Testis (tissue), 2 donors: Measurements from ENCODE around the gene GABRP.

Source experiments
- POLR2A ChIP-seq: fragments of 450-650 bp; IDR thresholded peaks from one replicate; pipeline ENCODE4 v1.6.1; 2017; ENCODE audit warnings: antibody characterized with exemption, mild to moderate bottlenecking, moderate library complexity
- TF ChIP-seq, protein P1 (sequence below), 3 experiments: fragments of 450-650 bp in 2 of 3; fragments of 200-600 bp in 1 of 3; sonication (generic) in 1 of 3; IDR thresholded peaks; one replicate each; pipeline ENCODE4 v1.5.1; 2016 to 2019; ENCODE audit warnings: antibody characterized with exemption in 3 of 3, mild to moderate bottlenecking in 2 of 3, moderate library complexity in 1 of 3

GRCh38 chr5:170753311-170753710 lies 30.2 kb upstream of the GABRP start:
- TF ChIP-seq, protein P1, sequence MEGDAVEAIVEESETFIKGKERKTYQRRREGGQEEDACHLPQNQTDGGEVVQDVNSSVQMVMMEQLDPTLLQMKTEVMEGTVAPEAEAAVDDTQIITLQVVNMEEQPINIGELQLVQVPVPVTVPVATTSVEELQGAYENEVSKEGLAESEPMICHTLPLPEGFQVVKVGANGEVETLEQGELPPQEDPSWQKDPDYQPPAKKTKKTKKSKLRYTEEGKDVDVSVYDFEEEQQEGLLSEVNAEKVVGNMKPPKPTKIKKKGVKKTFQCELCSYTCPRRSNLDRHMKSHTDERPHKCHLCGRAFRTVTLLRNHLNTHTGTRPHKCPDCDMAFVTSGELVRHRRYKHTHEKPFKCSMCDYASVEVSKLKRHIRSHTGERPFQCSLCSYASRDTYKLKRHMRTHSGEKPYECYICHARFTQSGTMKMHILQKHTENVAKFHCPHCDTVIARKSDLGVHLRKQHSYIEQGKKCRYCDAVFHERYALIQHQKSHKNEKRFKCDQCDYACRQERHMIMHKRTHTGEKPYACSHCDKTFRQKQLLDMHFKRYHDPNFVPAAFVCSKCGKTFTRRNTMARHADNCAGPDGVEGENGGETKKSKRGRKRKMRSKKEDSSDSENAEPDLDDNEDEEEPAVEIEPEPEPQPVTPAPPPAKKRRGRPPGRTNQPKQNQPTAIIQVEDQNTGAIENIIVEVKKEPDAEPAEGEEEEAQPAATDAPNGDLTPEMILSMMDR (IDR thresholded peaks at IDR 0.05): no peak
- TF ChIP-seq POLR2A: no peak
